ENCODE data around the gene VPS35L. TPM values are rescaled to one million over a fixed set of nuclear protein-coding genes. Genes with fewer than 3 reads are reported as not detected.

VPS35L gene
- total and polyA plus RNA-seq, 2 donors (not counting 1 experiment from before 2014, with no cell fraction given): 17.5 to 62.1 TPM

DNA sequence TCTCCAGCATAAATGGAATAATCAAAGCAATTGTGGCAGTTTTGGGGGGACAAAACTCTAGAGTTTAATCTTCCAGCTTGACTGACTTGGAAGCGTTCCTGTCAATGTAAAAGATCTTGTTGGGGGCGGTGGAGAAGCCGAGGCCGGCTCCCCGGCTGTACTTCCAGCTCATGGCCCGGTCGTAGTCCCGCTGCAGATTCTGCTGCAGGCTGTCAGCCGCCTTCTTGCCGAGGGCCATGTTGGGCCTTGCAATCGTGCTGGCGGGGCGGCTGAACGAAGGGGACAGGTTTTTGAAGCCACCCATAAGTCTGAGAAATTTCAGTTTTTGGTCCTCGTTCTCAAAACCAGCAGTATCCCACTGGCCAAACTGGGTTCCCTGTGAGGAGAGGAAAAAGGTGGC lies 151.3 kb downstream of the VPS35L start:
- Histone ChIP-seq H3K27ac (ENCODE audit: low read length in 2 of 2) (no peak overlapping the region), H3K36me3 (replicated peaks in 1 of 2; ENCODE audit: control extremely low read depth in 1 of 2, control insufficient read depth in 1 of 2, extremely low read depth in 1 of 2, insufficient read depth in 2 of 2, low read length in 1 of 2) (peaks cover 0 to 68% of the 10 kb centered on the region in 2 experiments), H3K79me2 (ENCODE audit: control insufficient read depth, insufficient read depth, low read length) (peaks cover 8% of the 10 kb centered on the region), H3K9ac (ENCODE audit: low read length) (no peak overlapping the region), H2AFZ (ENCODE audit: insufficient read depth, low read depth, low read length, poor library complexity, severe bottlenecking) (no peak overlapping the region), H3K9me3 (ENCODE audit: control extremely low read depth in 1 of 3, control insufficient read depth in 2 of 3, insufficient read depth in 1 of 3, low read length in 2 of 3) (no peaks in the 10 kb centered on the region), H3K4me1 (ENCODE audit: control insufficient read depth in 2 of 2, insufficient read depth in 2 of 2, low read length in 2 of 2) (no peaks in the 10 kb centered on the region), H4K20me1 (ENCODE audit: control insufficient read depth, insufficient read depth, low read length, poor library complexity, severe bottlenecking) (peaks cover 7% of the 10 kb centered on the region), H3K4me2 (replicated peaks; ENCODE audit: low read depth, low read length, poor library complexity, severe bottlenecking) (no peak overlapping the region), H3K4me3 (ENCODE audit: control extremely low read depth in 1 of 5, extremely low read depth in 1 of 5, insufficient read depth in 1 of 5, low read depth in 2 of 5, low read length in 4 of 5) (no peak overlapping the region), H3K27me3 (replicated peaks in 1 of 4; ENCODE audit: control extremely low read depth in 1 of 4, control insufficient read depth in 3 of 4, insufficient read depth in 4 of 4, low read length in 3 of 4) (no peaks in the 10 kb centered on the region)
- TF ChIP-seq, protein P1, sequence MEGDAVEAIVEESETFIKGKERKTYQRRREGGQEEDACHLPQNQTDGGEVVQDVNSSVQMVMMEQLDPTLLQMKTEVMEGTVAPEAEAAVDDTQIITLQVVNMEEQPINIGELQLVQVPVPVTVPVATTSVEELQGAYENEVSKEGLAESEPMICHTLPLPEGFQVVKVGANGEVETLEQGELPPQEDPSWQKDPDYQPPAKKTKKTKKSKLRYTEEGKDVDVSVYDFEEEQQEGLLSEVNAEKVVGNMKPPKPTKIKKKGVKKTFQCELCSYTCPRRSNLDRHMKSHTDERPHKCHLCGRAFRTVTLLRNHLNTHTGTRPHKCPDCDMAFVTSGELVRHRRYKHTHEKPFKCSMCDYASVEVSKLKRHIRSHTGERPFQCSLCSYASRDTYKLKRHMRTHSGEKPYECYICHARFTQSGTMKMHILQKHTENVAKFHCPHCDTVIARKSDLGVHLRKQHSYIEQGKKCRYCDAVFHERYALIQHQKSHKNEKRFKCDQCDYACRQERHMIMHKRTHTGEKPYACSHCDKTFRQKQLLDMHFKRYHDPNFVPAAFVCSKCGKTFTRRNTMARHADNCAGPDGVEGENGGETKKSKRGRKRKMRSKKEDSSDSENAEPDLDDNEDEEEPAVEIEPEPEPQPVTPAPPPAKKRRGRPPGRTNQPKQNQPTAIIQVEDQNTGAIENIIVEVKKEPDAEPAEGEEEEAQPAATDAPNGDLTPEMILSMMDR (IDR thresholded peaks at IDR 0.05): no peak
- no peak for TF ChIP-seq EZH2 (IDR thresholded peaks at IDR 0.05; ENCODE audit: borderline replicate concordance, insufficient read depth, low read depth, low read length, poor library complexity, severe bottlenecking)
- Mint-ChIP-seq H3K27ac (no peak overlapping the region), H3K27me3 (no peaks in the 10 kb centered on the region), H3K9me3 (ENCODE audit: insufficient read depth) (no peaks in the 10 kb centered on the region), H3K4me1 (no peaks in the 10 kb centered on the region), H3K4me3 (no peak overlapping the region)
- DNase-seq (no peak), ATAC-seq (ENCODE audit: low read depth) (no peak)
- WGBS (ENCODE audit: insufficient coverage): 96% methylated on average over 14 of the region's 15 CpGs
- ChIA-PET POLR2A (no interaction called here), CTCF (no interaction called here)
- intact Hi-C loops (cut with micrococcal nuclease): no loop called here

DNA sequence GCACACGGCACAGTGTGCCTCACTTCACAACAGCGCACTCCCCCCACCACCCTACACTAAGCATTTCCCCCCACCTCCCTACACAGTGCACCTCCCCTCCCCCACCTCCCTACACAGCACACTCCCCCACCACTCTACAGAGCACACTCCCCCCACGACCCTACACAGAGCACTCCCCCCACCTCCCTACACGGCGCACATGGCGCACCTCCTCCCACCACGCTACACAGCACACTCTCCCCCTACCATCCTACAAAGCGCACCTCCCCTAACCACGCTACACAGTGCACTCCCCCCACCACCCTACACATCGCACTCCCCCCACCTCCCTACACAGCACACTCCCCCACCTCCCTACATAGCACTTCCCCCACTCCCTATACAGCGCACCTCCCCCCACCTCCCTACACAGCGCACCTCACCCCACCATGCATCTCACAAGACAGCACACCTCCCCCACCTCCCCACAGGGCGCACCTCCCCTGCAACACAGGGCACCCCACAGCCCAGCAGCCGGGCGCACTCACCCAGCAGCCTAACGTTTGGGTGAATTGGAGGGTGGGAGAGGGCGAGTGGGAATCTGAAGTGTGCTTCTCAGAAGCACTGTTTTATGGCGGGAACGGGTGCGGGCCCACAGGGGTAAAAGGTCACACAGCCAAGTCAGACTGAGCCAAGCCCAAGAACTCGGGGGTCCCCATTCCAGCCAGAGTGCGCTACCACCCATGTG lies 152.2 kb downstream of the VPS35L start:
- H3K9me3 Mint-ChIP-seq (ENCODE audit: insufficient read depth): no peaks in the 10 kb centered on the region
- Histone ChIP-seq H3K4me1 (ENCODE audit: control insufficient read depth in 2 of 2, insufficient read depth in 2 of 2, low read length in 2 of 2) (no peaks in the 10 kb centered on the region), H4K20me1 (ENCODE audit: control insufficient read depth, insufficient read depth, low read length, poor library complexity, severe bottlenecking) (peaks cover 12% of the 10 kb centered on the region), H3K79me2 (ENCODE audit: control insufficient read depth, insufficient read depth, low read length) (peaks cover 13% of the 10 kb centered on the region), H3K4me3 (ENCODE audit: control extremely low read depth in 1 of 5, extremely low read depth in 1 of 5, insufficient read depth in 1 of 5, low read depth in 2 of 5, low read length in 4 of 5) (no peak overlapping the region), H3K9ac (ENCODE audit: low read length) (no peak overlapping the region), H2AFZ (ENCODE audit: insufficient read depth, low read depth, low read length, poor library complexity, severe bottlenecking) (no peak overlapping the region), H3K9me3 (ENCODE audit: control extremely low read depth in 1 of 3, control insufficient read depth in 2 of 3, insufficient read depth in 1 of 3, low read length in 2 of 3) (no peaks in the 10 kb centered on the region), H3K36me3 (replicated peaks in 1 of 2; ENCODE audit: control extremely low read depth in 1 of 2, control insufficient read depth in 1 of 2, extremely low read depth in 1 of 2, insufficient read depth in 2 of 2, low read length in 1 of 2) (peaks cover 0 to 68% of the 10 kb centered on the region in 2 experiments), H3K4me2 (replicated peaks; ENCODE audit: low read depth, low read length, poor library complexity, severe bottlenecking) (no peak overlapping the region), H3K27ac (ENCODE audit: low read length in 2 of 2) (no peak overlapping the region), H3K27me3 (replicated peaks in 1 of 4; ENCODE audit: control extremely low read depth in 1 of 4, control insufficient read depth in 3 of 4, insufficient read depth in 4 of 4, low read length in 3 of 4) (no peaks in the 10 kb centered on the region)
- no peak overlapping the region for H3K4me3 Mint-ChIP-seq
- no peaks in the 10 kb centered on the region for H3K4me1 Mint-ChIP-seq
- 100% methylated on average over 8 of the region's 22 CpGs for WGBS (ENCODE audit: insufficient coverage)
- H3K27ac Mint-ChIP-seq: no peak overlapping the region
- ChIA-PET POLR2A (no interaction called here), CTCF (no interaction called here)
- no peak for DNase-seq
- intact Hi-C loops (cut with micrococcal nuclease): no loop called here
- no peak for ATAC-seq (ENCODE audit: low read depth)
- TF ChIP-seq EZH2 (IDR thresholded peaks at IDR 0.05; ENCODE audit: borderline replicate concordance, insufficient read depth, low read depth, low read length, poor library complexity, severe bottlenecking): no peak
- TF ChIP-seq, protein P1 (IDR thresholded peaks at IDR 0.05): no peak
- no peaks in the 10 kb centered on the region for H3K27me3 Mint-ChIP-seq
